GM06990 (cell line): ENCODE results near the gene BDH2.

Experiments
- DNase-seq: peaks from one replicate; pipeline ENCODE4 v3.0.0-alpha.2; 2011; ENCODE audit not compliant: insufficient read length; ENCODE audit errors: extremely low read depth
- H3K27me3 ChIP-seq: replicated peaks from 2 replicates; pipeline ENCODE4 v1.6.0; 2011; ENCODE audit warnings: low read length; ENCODE audit not compliant: control insufficient read depth, insufficient read depth
- H3K36me3 ChIP-seq: 2 replicates; pipeline ENCODE4 v1.5.1; 2011; ENCODE audit warnings: low read length; ENCODE audit not compliant: control insufficient read depth, insufficient read depth
- H3K4me3 ChIP-seq: replicated peaks from 2 replicates; pipeline ENCODE4 v1.5.1; 2011; ENCODE audit warnings: low read depth, mild to moderate bottlenecking, control low read depth, low read length
- CTCF ChIP-seq: IDR thresholded peaks from 2 replicates; pipeline ENCODE4 v1.5.1; 2011; ENCODE audit warnings: low read length, control low read depth, mild to moderate bottlenecking, inconsistent platforms; ENCODE audit not compliant: insufficient read depth, poor library complexity, severe bottlenecking

Gene BDH2

GRCh38 chr4:103126126-103126525 lies 26.5 kb upstream of the BDH2 start:
- Histone ChIP-seq H3K4me3 (no peak overlapping the region), H3K27me3 (no peaks in the 10 kb centered on the region), H3K36me3 (no peaks in the 10 kb centered on the region; the same call in 1 of the 2 replicates)
- TF ChIP-seq CTCF = no peak
- no peak for DNase-seq

GRCh38 chr4:103123114-103123513 lies 23.5 kb upstream of the BDH2 start:
- H3K36me3 ChIP-seq = no peaks in the 10 kb centered on the region; the same call in 1 of the 2 replicates
- DNase-seq = no peak
- no peaks in the 10 kb centered on the region for H3K27me3 ChIP-seq
- no peak overlapping the region for H3K4me3 ChIP-seq
- no peak for TF ChIP-seq CTCF

- H3K36me3 ChIP-seq = no peaks in the 10 kb centered on the region
- no peak for TF ChIP-seq CTCF
These were observed 18.5 kb upstream of the BDH2 start for GRCh38 chr4:103118166-103118565.

GRCh38 chr4:103111598-103111997 lies 12.0 kb upstream of the BDH2 start:
- Histone ChIP-seq H3K27me3 (no peaks in the 10 kb centered on the region), H3K4me3 (no peak overlapping the region), H3K36me3 (peaks cover 4% of the 10 kb centered on the region)
- DNase-seq = no peak
- no peak for TF ChIP-seq CTCF

More at GRCh38 chr4:103118166-103118565, 18.5 kb upstream of the BDH2 start:
- no peak overlapping the region for H3K4me3 ChIP-seq
- no peaks in the 10 kb centered on the region for H3K27me3 ChIP-seq
- DNase-seq = no peak

GRCh38 chr4:103108542-103108941 lies 8.9 kb upstream of the BDH2 start:
- no peak for TF ChIP-seq CTCF
- Histone ChIP-seq H3K4me3 (no peak overlapping the region), H3K36me3 (peaks cover 4% of the 10 kb centered on the region), H3K27me3 (no peaks in the 10 kb centered on the region)
- no peak for DNase-seq
